Measurements from ENCODE around the gene EIF1AY. TPM values are rescaled to one million over a fixed set of nuclear protein-coding genes. Genes with fewer than 3 reads are reported as not detected.

The EIF1AY gene
- total and polyA plus RNA-seq, 10 donors, result 55.0 to 85.9 (median 62.2) TPM; not detected in 6

- no peak for TF ChIP-seq POLR2AphosphoS5 (IDR thresholded peaks at IDR 0.05)
- peak in 4 of 11 experiments; percentile 9 to 35 (median 26) for TF ChIP-seq CTCF (IDR thresholded peaks at IDR 0.05 in 8 of 11, conservative IDR thresholded peaks at IDR 0.05 in 3 of 11)
- Histone ChIP-seq H3K4me1 (peaks cover 0 to 53% (median 9%) of the 10 kb centered on the region in 6 donors), H3K27ac (peak overlapping the region in 3 of 8 donors; percentile 94 to 95 (median 95)), H3K36me3 (peaks cover 0 to 18% (median 0%) of the 10 kb centered on the region in 6 donors), H3K27me3 (replicated peaks in 1 of 7) (no peaks in the 10 kb centered on the region), H3K4me3 (peak overlapping the region in 3 of 8 donors; percentile 45 to 57 (median 55)), H3K9me3 (no peaks in the 10 kb centered on the region)
- WGBS, 5 donors, result 6 to 8% (median 7%) methylated on average over 5 of the region's 5 CpGs; no CpG with 5 or more reads in 2 of the 5 donors
- no peak for DNase-seq
- intact Hi-C loops (cut with DNase I; ENCODE audit: low total_unique reads), result no loop called here
Measured at GRCh38 chrY:20576506-20576905, 930 bp downstream of the EIF1AY start.

- TF ChIP-seq CTCF (IDR thresholded peaks at IDR 0.05 in 8 of 11, conservative IDR thresholded peaks at IDR 0.05 in 3 of 11) (no peak), POLR2A (IDR thresholded peaks at IDR 0.05) (no peak), POLR2AphosphoS5 (IDR thresholded peaks at IDR 0.05) (no peak)
- H3K27me3 ChIP-seq (replicated peaks in 1 of 7), result no peaks in the 10 kb centered on the region
- H3K27ac ChIP-seq, result no peak overlapping the region
- H3K4me3 ChIP-seq, result peak overlapping the region in 1 of 8 donors; percentile 57
- peaks cover 0 to 32% (median 0%) of the 10 kb centered on the region in 6 donors for H3K36me3 ChIP-seq
- 76 to 85% (median 77%) methylated on average over 3 of the region's 3 CpGs; no CpG with 5 or more reads in 2 of the 5 donors for WGBS, 5 donors
- intact Hi-C loops (cut with DNase I; ENCODE audit: low total_unique reads), result no loop called here
- peaks cover 0 to 49% (median 9%) of the 10 kb centered on the region in 6 donors for H3K4me1 ChIP-seq
- H3K9me3 ChIP-seq, result no peaks in the 10 kb centered on the region
- no peak for DNase-seq
Measured at GRCh38 chrY:20578206-20578605, 2.6 kb downstream of the EIF1AY start.

GRCh38 chrY:20581687-20582086 lies 6.1 kb downstream of the EIF1AY start:
- intact Hi-C loops (cut with DNase I; ENCODE audit: low total_unique reads), result no loop called here
- H3K4me1 ChIP-seq, result peaks cover 0 to 28% (median 8%) of the 10 kb centered on the region in 6 donors
- H3K4me3 ChIP-seq, result no peak overlapping the region
- 81 to 91% (median 84%) methylated on average over 3 of the region's 3 CpGs; no CpG with 5 or more reads in 2 of the 5 donors for WGBS, 5 donors
- H3K27me3 ChIP-seq (replicated peaks in 1 of 7), result no peaks in the 10 kb centered on the region
- TF ChIP-seq POLR2A (IDR thresholded peaks at IDR 0.05) (no peak), POLR2AphosphoS5 (IDR thresholded peaks at IDR 0.05) (no peak), CTCF (IDR thresholded peaks at IDR 0.05 in 8 of 11, conservative IDR thresholded peaks at IDR 0.05 in 3 of 11) (no peak)
- H3K27ac ChIP-seq, result no peak overlapping the region
- DNase-seq, result no peak
- H3K36me3 ChIP-seq, result peaks cover 0 to 59% (median 0%) of the 10 kb centered on the region in 6 donors
- no peaks in the 10 kb centered on the region for H3K9me3 ChIP-seq

GRCh38 chrY:20586161-20586560 lies 10.6 kb downstream of the EIF1AY start:
- intact Hi-C loops (cut with DNase I; ENCODE audit: low total_unique reads), result no loop called here
- Histone ChIP-seq H3K9me3 (no peaks in the 10 kb centered on the region), H3K27ac (no peak overlapping the region), H3K4me1 (peaks cover 0 to 6% (median 0%) of the 10 kb centered on the region in 6 donors), H3K27me3 (replicated peaks in 1 of 7) (no peaks in the 10 kb centered on the region), H3K4me3 (no peak overlapping the region), H3K36me3 (peaks cover 0 to 86% (median 0%) of the 10 kb centered on the region in 6 donors)
- TF ChIP-seq POLR2AphosphoS5 (IDR thresholded peaks at IDR 0.05), result no peak
- no peak for TF ChIP-seq CTCF (IDR thresholded peaks at IDR 0.05 in 8 of 11, conservative IDR thresholded peaks at IDR 0.05 in 3 of 11)
- TF ChIP-seq POLR2A (IDR thresholded peaks at IDR 0.05), result no peak
- 88 to 95% (median 92%) methylated on average over 4 of the region's 4 CpGs; no CpG with 5 or more reads in 2 of the 5 donors for whole genome bisulfite sequencing, 5 donors
- no peak for DNase-seq

Small RNA genes lying within 50 kb of the gene (small RNA-seq; reads per million reads assigned to genes)
- gene KDM5DP1, result 0 reads per million in 4 donors

Other genes with a start within 250 kb of the EIF1AY start
- gene RPS4Y2, start 180.3 kb downstream of the EIF1AY start, total RNA-seq, result not detected
- under 1 TPM in 2 of 3 donors, not detected in 1; 0.16 to 0.85 TPM for gene RPS4Y2, start 180.3 kb downstream of the EIF1AY start, polyA plus RNA-seq

Measured in spleen (tissue), 11 donors.